ENCODE measurements around the gene PGM2L1. TPM values are rescaled to one million over a fixed set of nuclear protein-coding genes. Genes with fewer than 3 reads are reported as not detected.

PGM2L1 gene
- total and polyA plus RNA-seq, 2 donors (not counting 1 experiment from before 2014, with no cell fraction given), result 1.6 to 8.4 TPM

- H3K27me3 ChIP-seq (replicated peaks in 1 of 4; ENCODE audit: control extremely low read depth in 1 of 4, control insufficient read depth in 3 of 4, insufficient read depth in 4 of 4, low read length in 3 of 4), result peaks cover 0 to 8% (median 1%) of the 10 kb centered on the region in 4 experiments
- Mint-ChIP-seq H3K4me3 (no peak overlapping the region), H3K27ac (no peak overlapping the region), H3K27me3 (peaks cover 36% of the 10 kb centered on the region), H3K4me1 (no peaks in the 10 kb centered on the region), H3K9me3 (ENCODE audit: insufficient read depth) (no peaks in the 10 kb centered on the region)
- TF ChIP-seq CTCF (IDR thresholded peaks at IDR 0.05) (no peak), EZH2 (IDR thresholded peaks at IDR 0.05; ENCODE audit: borderline replicate concordance, insufficient read depth, low read depth, low read length, poor library complexity, severe bottlenecking) (no peak)
- DNase-seq (no peak), ATAC-seq (ENCODE audit: low read depth) (no peak)
- H4K20me1 ChIP-seq (ENCODE audit: control insufficient read depth, insufficient read depth, low read length, poor library complexity, severe bottlenecking), result no peaks in the 10 kb centered on the region
- intact Hi-C loops (cut with micrococcal nuclease), result no loop called here
- no peaks in the 10 kb centered on the region for H3K36me3 ChIP-seq (replicated peaks in 1 of 2; ENCODE audit: control extremely low read depth in 1 of 2, control insufficient read depth in 1 of 2, extremely low read depth in 1 of 2, insufficient read depth in 2 of 2, low read length in 1 of 2)
- no CpG with 5 or more reads among the region's 3 CpGs for WGBS (ENCODE audit: insufficient coverage)
- POLR2A ChIA-PET, result no interaction called here
- CTCF ChIA-PET, result interaction anchor here (1.3 to 2.3 kb wide), 3 partner anchors 10 to 53 kb away, joined by 3 to 10 read pairs (median 4); no protein-coding TSS in a partner anchor
- no peak overlapping the region for H3K9ac ChIP-seq (ENCODE audit: low read length)
- no peak overlapping the region for H3K27ac ChIP-seq (ENCODE audit: low read length in 2 of 2)
- no peaks in the 10 kb centered on the region for H3K79me2 ChIP-seq (ENCODE audit: control insufficient read depth, insufficient read depth, low read length)
- H3K9me3 ChIP-seq (ENCODE audit: control extremely low read depth in 1 of 3, control insufficient read depth in 2 of 3, insufficient read depth in 1 of 3, low read length in 2 of 3), result peaks cover 2 to 7% (median 3%) of the 10 kb centered on the region in 3 donors
- H3K4me3 ChIP-seq (ENCODE audit: control extremely low read depth in 1 of 5, extremely low read depth in 1 of 5, insufficient read depth in 1 of 5, low read depth in 2 of 5, low read length in 4 of 5), result no peak overlapping the region
- no peak overlapping the region for H3K4me2 ChIP-seq (replicated peaks; ENCODE audit: low read depth, low read length, poor library complexity, severe bottlenecking)
- no peak overlapping the region for H2AFZ ChIP-seq (ENCODE audit: insufficient read depth, low read depth, low read length, poor library complexity, severe bottlenecking)
- H3K4me1 ChIP-seq (ENCODE audit: control insufficient read depth in 2 of 2, insufficient read depth in 2 of 2, low read length in 2 of 2), result no peaks in the 10 kb centered on the region
Measured at GRCh38 chr11:74442636-74443035, 44.4 kb upstream of the PGM2L1 start.

- no peaks in the 10 kb centered on the region for H3K9me3 Mint-ChIP-seq (ENCODE audit: insufficient read depth)
- no peak overlapping the region for H3K4me3 ChIP-seq (ENCODE audit: control extremely low read depth in 1 of 5, extremely low read depth in 1 of 5, insufficient read depth in 1 of 5, low read depth in 2 of 5, low read length in 4 of 5)
- TF ChIP-seq CTCF (IDR thresholded peaks at IDR 0.05) (no peak), EZH2 (IDR thresholded peaks at IDR 0.05; ENCODE audit: borderline replicate concordance, insufficient read depth, low read depth, low read length, poor library complexity, severe bottlenecking) (no peak)
Measured at GRCh38 chr11:74438681-74439080, 40.4 kb upstream of the PGM2L1 start.

More at GRCh38 chr11:74438681-74439080, 40.4 kb upstream of the PGM2L1 start:
- no peaks in the 10 kb centered on the region for H4K20me1 ChIP-seq (ENCODE audit: control insufficient read depth, insufficient read depth, low read length, poor library complexity, severe bottlenecking)
- H3K79me2 ChIP-seq (ENCODE audit: control insufficient read depth, insufficient read depth, low read length), result no peaks in the 10 kb centered on the region
- no peak overlapping the region for H3K27ac Mint-ChIP-seq
- ATAC-seq (ENCODE audit: low read depth), result no peak
- no peak for DNase-seq
- peaks cover 20% of the 10 kb centered on the region for H3K27me3 Mint-ChIP-seq
- no peak overlapping the region for H2AFZ ChIP-seq (ENCODE audit: insufficient read depth, low read depth, low read length, poor library complexity, severe bottlenecking)
- H3K4me1 ChIP-seq (ENCODE audit: control insufficient read depth in 2 of 2, insufficient read depth in 2 of 2, low read length in 2 of 2), result no peaks in the 10 kb centered on the region
- ChIA-PET CTCF (interaction anchor here (0.7 to 1.9 kb wide), 4 partner anchors 9 to 15 kb away, joined by 3 to 5 read pairs (median 4); no protein-coding TSS in a partner anchor), POLR2A (no interaction called here)
- peaks cover 0 to 6% (median 1%) of the 10 kb centered on the region in 4 experiments for H3K27me3 ChIP-seq (replicated peaks in 1 of 4; ENCODE audit: control extremely low read depth in 1 of 4, control insufficient read depth in 3 of 4, insufficient read depth in 4 of 4, low read length in 3 of 4)
- intact Hi-C loops (cut with micrococcal nuclease), result no loop called here
- no peaks in the 10 kb centered on the region for H3K36me3 ChIP-seq (replicated peaks in 1 of 2; ENCODE audit: control extremely low read depth in 1 of 2, control insufficient read depth in 1 of 2, extremely low read depth in 1 of 2, insufficient read depth in 2 of 2, low read length in 1 of 2)
- H3K27ac ChIP-seq (ENCODE audit: low read length in 2 of 2), result no peak overlapping the region
- H3K4me3 Mint-ChIP-seq, result no peak overlapping the region
- no peak overlapping the region for H3K9ac ChIP-seq (ENCODE audit: low read length)
- WGBS (ENCODE audit: insufficient coverage), result no CpG with 5 or more reads among the region's 1 CpG
- no peak overlapping the region for H3K4me2 ChIP-seq (replicated peaks; ENCODE audit: low read depth, low read length, poor library complexity, severe bottlenecking)
- peaks cover 2 to 7% (median 3%) of the 10 kb centered on the region in 3 donors for H3K9me3 ChIP-seq (ENCODE audit: control extremely low read depth in 1 of 3, control insufficient read depth in 2 of 3, insufficient read depth in 1 of 3, low read length in 2 of 3)
- no peaks in the 10 kb centered on the region for H3K4me1 Mint-ChIP-seq

Measured in B cell (primary cell).